Panc1 (cell line): ENCODE results near the gene IGSF22. TPM values are rescaled to one million over a fixed set of nuclear protein-coding genes. Genes with fewer than 3 reads are reported as not detected.

Source experiments
- ATAC-seq: fragments of 200-7000 bp; cut with Tn5 transposase; 2 replicates; pipeline ENCODE4 v1.9.1; 2020; ENCODE audit warnings: mild to moderate bottlenecking, moderate library complexity
- BruUV-seq: library from RNA; stranded (reverse); fragments of 400-500 nt; replicated peaks from 2 replicates; lab custom pipeline; 2021; lab: Mats Ljungman, UMichigan
- CTCF ChIA-PET: fragments of 300-600 bp; sonication (Branson Sonifier 250); formaldehyde crosslinking; loops from one replicate; lab custom pipeline; 2022; ENCODE audit warnings: antibody characterized with exemption; lab: Charles Lee
- POLR2A ChIA-PET: fragments of 300-600 bp; sonication (Branson Sonifier 250); formaldehyde crosslinking; loops from one replicate; lab custom pipeline; 2022; ENCODE audit warnings: antibody characterized with exemption; lab: Charles Lee
- DNase-seq: peaks from one replicate; pipeline ENCODE4 v3.0.0-alpha.2; 2010; ENCODE audit warnings: low read depth, low spot score
- H3K27ac ChIP-seq: 2 replicates; pipeline ENCODE4 v1.5.1; 2011; ENCODE audit warnings: mild to moderate bottlenecking, low read length, inconsistent platforms
- H3K27me3 ChIP-seq: fragments of 200-500 bp; sonication (Bioruptor generic); 2 replicates; pipeline ENCODE4 v1.6.0; 2014; ENCODE audit warnings: low read length, inconsistent platforms; ENCODE audit not compliant: control insufficient read depth, insufficient read depth
- H3K36me3 ChIP-seq: fragments of 200-500 bp; sonication (Bioruptor generic); 2 replicates; pipeline ENCODE4 v1.5.1; 2014; ENCODE audit warnings: inconsistent platforms, mild to moderate bottlenecking, low read length, moderate library complexity; ENCODE audit not compliant: control insufficient read depth, insufficient read depth
- H3K4me1 ChIP-seq: 2 replicates; pipeline ENCODE4 v1.5.1; 2011; ENCODE audit warnings: inconsistent platforms, mild to moderate bottlenecking, low read length, moderate library complexity; ENCODE audit not compliant: control insufficient read depth, insufficient read depth
- H3K4me3 ChIP-seq, 2 experiments: 2 replicates each; pipeline ENCODE4 v1.5.1; 2011 to 2012; ENCODE audit warnings: low read depth in 2 of 2, low read length in 2 of 2, mild to moderate bottlenecking in 2 of 2, inconsistent platforms in 1 of 2, moderate library complexity in 1 of 2
- H3K9me3 ChIP-seq: fragments of 200-500 bp; sonication (Bioruptor generic); 2 replicates; pipeline ENCODE4 v1.5.1; 2014; ENCODE audit warnings: low read depth, mild to moderate bottlenecking, inconsistent platforms, low read length, moderate library complexity; ENCODE audit not compliant: control insufficient read depth, insufficient read depth
- POLR2AphosphoS5 ChIP-seq: IDR thresholded peaks from 2 replicates; pipeline ENCODE4 v1.6.1; 2012; ENCODE audit warnings: mild to moderate bottlenecking, low read depth, low read length, moderate library complexity
- SIN3A ChIP-seq: IDR thresholded peaks from 2 replicates; pipeline ENCODE4 v1.6.1; 2012; ENCODE audit warnings: low read depth, mild to moderate bottlenecking, low read length, moderate library complexity, borderline replicate concordance; ENCODE audit not compliant: insufficient read depth
- TCF7L2 ChIP-seq: IDR thresholded peaks from 2 replicates; pipeline ENCODE4 v1.6.1; 2011; ENCODE audit warnings: mild to moderate bottlenecking, low read depth, low read length, inconsistent platforms
- in situ Hi-C: cut with HindIII; loops from 2 replicates; pipeline ENCODE4 v1.10.0; 2016; ENCODE audit warnings: low sequenced_read_pairs, low pct_unique_long_range_greater_than_20kb
- intact Hi-C: fragments of 100-400 bp; cut with micrococcal nuclease; formaldehyde crosslinking; loops from one replicate; pipeline ENCODE4 v1.10.0; 2022; ENCODE audit not compliant: unreplicated experiment
- total RNA-seq: library from RNA; stranded (reverse); gene quantifications from one replicate; pipeline ENCODE4 v1.2.1, GENCODE V29; 2021; ENCODE audit not compliant: unreplicated experiment
- TF ChIP-seq, protein P1 (sequence below): fragments of 450-650 bp; IDR thresholded peaks from 2 replicates; pipeline ENCODE4 v1.5.1; 2017; ENCODE audit warnings: mild to moderate bottlenecking
- TF ChIP-seq, protein P2 (sequence below), 2 experiments: IDR thresholded peaks; 2 replicates each; pipeline ENCODE4 v1.6.1; 2011 to 2012; ENCODE audit warnings: low read depth in 2 of 2, control low read depth in 1 of 2, low read length in 1 of 2, mild to moderate bottlenecking in 1 of 2, moderate library complexity in 1 of 2; ENCODE audit not compliant: insufficient read depth in 1 of 2

Gene IGSF22
- total RNA-seq, 1 experiment from 2014 or later = not detected

DNA sequence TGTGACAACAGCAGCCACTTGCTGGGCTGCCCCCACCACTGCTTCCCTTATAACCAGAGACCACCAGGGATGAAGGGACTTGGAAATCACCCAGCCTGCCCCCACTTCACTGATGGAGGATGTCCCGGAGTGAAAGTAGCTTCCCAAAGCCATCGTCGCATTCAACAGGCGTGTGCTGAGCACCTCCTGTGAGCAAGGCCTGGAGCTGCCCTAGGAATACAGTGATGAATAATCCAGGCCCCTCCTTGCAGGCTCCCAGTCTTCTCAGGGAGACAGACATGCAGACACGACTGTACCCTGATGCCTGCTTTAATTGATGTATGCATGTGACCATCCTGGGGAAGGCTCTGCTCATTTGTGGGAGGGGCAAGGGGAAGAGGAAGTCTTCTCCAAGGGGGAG is 43.0 kb upstream of the IGSF22 start:
- Histone ChIP-seq H3K27ac (no peak overlapping the region), H3K4me3 (no peak overlapping the region), H3K27me3 (no peaks in the 10 kb centered on the region; the same call in 1 of the 2 replicates), H3K36me3 (no peaks in the 10 kb centered on the region), H3K9me3 (no peaks in the 10 kb centered on the region), H3K4me1 (peaks cover 3% of the 10 kb centered on the region; the same call in 1 of the 2 replicates)
- TF ChIP-seq, protein P1, sequence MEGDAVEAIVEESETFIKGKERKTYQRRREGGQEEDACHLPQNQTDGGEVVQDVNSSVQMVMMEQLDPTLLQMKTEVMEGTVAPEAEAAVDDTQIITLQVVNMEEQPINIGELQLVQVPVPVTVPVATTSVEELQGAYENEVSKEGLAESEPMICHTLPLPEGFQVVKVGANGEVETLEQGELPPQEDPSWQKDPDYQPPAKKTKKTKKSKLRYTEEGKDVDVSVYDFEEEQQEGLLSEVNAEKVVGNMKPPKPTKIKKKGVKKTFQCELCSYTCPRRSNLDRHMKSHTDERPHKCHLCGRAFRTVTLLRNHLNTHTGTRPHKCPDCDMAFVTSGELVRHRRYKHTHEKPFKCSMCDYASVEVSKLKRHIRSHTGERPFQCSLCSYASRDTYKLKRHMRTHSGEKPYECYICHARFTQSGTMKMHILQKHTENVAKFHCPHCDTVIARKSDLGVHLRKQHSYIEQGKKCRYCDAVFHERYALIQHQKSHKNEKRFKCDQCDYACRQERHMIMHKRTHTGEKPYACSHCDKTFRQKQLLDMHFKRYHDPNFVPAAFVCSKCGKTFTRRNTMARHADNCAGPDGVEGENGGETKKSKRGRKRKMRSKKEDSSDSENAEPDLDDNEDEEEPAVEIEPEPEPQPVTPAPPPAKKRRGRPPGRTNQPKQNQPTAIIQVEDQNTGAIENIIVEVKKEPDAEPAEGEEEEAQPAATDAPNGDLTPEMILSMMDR = no peak
- no peak for TF ChIP-seq SIN3A
- no peak for TF ChIP-seq POLR2AphosphoS5
- TF ChIP-seq TCF7L2 = no peak
- TF ChIP-seq, protein P2, sequence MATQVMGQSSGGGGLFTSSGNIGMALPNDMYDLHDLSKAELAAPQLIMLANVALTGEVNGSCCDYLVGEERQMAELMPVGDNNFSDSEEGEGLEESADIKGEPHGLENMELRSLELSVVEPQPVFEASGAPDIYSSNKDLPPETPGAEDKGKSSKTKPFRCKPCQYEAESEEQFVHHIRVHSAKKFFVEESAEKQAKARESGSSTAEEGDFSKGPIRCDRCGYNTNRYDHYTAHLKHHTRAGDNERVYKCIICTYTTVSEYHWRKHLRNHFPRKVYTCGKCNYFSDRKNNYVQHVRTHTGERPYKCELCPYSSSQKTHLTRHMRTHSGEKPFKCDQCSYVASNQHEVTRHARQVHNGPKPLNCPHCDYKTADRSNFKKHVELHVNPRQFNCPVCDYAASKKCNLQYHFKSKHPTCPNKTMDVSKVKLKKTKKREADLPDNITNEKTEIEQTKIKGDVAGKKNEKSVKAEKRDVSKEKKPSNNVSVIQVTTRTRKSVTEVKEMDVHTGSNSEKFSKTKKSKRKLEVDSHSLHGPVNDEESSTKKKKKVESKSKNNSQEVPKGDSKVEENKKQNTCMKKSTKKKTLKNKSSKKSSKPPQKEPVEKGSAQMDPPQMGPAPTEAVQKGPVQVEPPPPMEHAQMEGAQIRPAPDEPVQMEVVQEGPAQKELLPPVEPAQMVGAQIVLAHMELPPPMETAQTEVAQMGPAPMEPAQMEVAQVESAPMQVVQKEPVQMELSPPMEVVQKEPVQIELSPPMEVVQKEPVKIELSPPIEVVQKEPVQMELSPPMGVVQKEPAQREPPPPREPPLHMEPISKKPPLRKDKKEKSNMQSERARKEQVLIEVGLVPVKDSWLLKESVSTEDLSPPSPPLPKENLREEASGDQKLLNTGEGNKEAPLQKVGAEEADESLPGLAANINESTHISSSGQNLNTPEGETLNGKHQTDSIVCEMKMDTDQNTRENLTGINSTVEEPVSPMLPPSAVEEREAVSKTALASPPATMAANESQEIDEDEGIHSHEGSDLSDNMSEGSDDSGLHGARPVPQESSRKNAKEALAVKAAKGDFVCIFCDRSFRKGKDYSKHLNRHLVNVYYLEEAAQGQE (IDR thresholded peaks at IDR 0.05; ENCODE audit: insufficient read depth in 1 of 2, low read depth in 2 of 2, low read length in 1 of 2) = no peak
- no TSS peak for BruUV-seq
- intact Hi-C loops (loop anchor here (10.0 kb wide), 1 partner anchor 234 kb away; no protein-coding TSS in a partner anchor), in situ Hi-C loops (no loop called here)
- DNase-seq (no peak), ATAC-seq (no peak)
- POLR2A ChIA-PET = interaction anchor here (0.5 to 0.6 kb wide), 2 partner anchors 69 to 660 kb away, joined by 9 read pairs; no protein-coding TSS in a partner anchor
- CTCF ChIA-PET = no interaction called here

DNA sequence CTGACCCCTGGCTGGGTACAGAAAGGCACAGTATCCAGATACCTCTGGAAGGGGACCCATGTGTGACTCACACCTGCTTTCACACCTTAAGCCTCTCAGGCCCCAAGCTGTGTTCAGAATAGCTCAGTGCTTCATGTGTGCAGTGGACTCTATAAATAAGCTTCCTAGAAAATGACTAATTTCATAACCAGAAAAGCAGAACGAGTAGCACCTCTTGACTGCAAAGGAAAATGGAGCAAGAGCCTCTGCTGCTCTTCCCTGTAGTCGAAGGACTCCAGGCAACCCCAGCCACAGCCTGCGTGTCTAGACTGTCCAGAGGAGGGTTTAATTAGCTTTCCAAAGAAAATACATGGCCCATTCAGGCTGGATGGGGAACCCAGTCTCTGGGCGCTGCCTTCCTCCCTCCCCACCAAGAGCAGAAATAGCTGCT is 42.5 kb upstream of the IGSF22 start:
- TF ChIP-seq POLR2AphosphoS5 = no peak
- TF ChIP-seq TCF7L2 = no peak
- TF ChIP-seq, protein P1 = no peak
- TF ChIP-seq, protein P2 (IDR thresholded peaks at IDR 0.05; ENCODE audit: insufficient read depth in 1 of 2, low read depth in 2 of 2, low read length in 1 of 2) = no peak
- TF ChIP-seq SIN3A = no peak
- Histone ChIP-seq H3K27me3 (no peaks in the 10 kb centered on the region; the same call in 1 of the 2 replicates), H3K36me3 (no peaks in the 10 kb centered on the region), H3K4me3 (no peak overlapping the region), H3K4me1 (peaks cover 7% of the 10 kb centered on the region; the same call in 1 of the 2 replicates), H3K9me3 (no peaks in the 10 kb centered on the region), H3K27ac (no peak overlapping the region)
- in situ Hi-C loops (no loop called here), intact Hi-C loops (loop anchor here (10.0 kb wide), 1 partner anchor 234 kb away; no protein-coding TSS in a partner anchor)
- no TSS peak for BruUV-seq
- ChIA-PET POLR2A (no interaction called here), CTCF (no interaction called here)
- DNase-seq = no peak
- ATAC-seq = no peak
